ENCODE data around the gene CRTC1.

CRTC1 gene

DNA sequence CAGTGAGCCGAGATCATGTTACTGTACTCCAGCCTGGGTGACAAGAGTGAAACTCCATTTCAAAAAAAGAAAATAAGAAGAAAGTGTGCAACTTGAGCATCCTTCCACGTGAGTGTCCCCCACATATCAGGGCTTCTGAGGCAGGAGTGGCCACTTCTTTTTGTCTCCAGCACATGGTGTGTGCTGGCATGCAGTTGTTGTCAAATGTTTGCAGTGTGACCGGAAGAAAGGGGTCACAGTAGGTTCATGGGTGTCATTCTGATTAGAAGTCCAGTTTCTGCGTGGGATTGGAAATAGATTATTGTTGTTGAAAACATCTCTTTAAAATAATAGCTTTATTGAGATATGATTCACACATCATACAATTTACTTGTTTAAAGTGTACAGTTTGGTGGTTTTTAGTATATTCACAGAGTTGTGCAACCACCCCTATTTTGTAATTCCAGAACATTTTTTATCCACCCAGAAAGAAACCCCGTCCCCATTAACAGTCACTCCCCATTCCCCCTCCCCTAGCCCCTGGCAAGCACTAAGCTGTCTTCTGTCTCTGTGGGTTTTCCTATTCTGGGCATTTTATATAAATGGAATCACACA lies 2.2 kb downstream of the CRTC1 start:
- no peak for TF ChIP-seq FOXP2 (optimal IDR thresholded peaks at IDR 0.05; ENCODE audit: borderline replicate concordance, extremely low read depth, extremely low read length, insufficient read depth)
- TF ChIP-seq, protein P1, sequence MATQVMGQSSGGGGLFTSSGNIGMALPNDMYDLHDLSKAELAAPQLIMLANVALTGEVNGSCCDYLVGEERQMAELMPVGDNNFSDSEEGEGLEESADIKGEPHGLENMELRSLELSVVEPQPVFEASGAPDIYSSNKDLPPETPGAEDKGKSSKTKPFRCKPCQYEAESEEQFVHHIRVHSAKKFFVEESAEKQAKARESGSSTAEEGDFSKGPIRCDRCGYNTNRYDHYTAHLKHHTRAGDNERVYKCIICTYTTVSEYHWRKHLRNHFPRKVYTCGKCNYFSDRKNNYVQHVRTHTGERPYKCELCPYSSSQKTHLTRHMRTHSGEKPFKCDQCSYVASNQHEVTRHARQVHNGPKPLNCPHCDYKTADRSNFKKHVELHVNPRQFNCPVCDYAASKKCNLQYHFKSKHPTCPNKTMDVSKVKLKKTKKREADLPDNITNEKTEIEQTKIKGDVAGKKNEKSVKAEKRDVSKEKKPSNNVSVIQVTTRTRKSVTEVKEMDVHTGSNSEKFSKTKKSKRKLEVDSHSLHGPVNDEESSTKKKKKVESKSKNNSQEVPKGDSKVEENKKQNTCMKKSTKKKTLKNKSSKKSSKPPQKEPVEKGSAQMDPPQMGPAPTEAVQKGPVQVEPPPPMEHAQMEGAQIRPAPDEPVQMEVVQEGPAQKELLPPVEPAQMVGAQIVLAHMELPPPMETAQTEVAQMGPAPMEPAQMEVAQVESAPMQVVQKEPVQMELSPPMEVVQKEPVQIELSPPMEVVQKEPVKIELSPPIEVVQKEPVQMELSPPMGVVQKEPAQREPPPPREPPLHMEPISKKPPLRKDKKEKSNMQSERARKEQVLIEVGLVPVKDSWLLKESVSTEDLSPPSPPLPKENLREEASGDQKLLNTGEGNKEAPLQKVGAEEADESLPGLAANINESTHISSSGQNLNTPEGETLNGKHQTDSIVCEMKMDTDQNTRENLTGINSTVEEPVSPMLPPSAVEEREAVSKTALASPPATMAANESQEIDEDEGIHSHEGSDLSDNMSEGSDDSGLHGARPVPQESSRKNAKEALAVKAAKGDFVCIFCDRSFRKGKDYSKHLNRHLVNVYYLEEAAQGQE (IDR thresholded peaks at IDR 0.05; ENCODE audit: insufficient read depth in 1 of 2, low read depth in 2 of 2, low read length in 2 of 2): no peak
- TF ChIP-seq TAF1 (IDR thresholded peaks at IDR 0.05; ENCODE audit: borderline replicate concordance, insufficient read depth, low read length): no peak
- no peak for TF ChIP-seq POLR2AphosphoS5 (IDR thresholded peaks at IDR 0.05; ENCODE audit: low read depth, low read length)
- no peak for TF ChIP-seq SIN3A (IDR thresholded peaks at IDR 0.05; ENCODE audit: borderline replicate concordance, insufficient read depth, low read length)

DNA sequence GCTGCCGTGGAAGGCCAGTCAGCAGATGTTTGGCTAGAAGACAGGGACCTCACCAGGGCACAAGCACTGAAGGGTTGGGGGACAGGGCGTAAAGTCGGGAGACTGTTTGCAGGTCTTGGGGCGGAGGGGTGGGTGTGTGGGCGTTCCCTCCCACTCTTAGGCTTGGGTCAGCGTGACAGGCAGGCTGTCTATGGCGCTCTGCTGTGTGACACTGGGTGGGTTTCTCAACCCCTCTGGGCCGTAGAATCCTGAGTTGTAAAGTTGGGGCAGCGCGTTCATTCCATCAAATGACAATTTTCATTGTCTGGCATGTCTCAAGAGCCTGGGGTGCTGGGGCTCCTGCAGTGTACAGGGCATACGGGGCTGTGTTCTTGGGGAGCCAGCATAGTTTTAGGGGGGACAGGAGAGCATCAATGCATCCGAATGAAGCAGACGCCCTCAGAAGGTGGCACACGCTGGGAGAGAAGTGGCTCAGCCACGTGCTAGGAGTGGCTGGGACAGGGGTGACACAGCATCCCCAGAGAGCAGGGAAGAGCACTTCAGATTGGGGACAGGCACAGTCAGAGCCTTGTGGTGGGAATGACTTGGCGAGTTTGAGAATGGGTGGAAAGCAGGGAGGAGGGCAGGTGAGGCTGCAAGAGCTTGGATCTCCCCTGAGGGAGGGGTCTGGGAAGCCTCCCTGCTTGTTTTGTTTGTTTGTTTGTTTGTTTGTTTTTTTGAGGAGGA lies 4.4 kb downstream of the CRTC1 start:
- TF ChIP-seq FOXP2 (optimal IDR thresholded peaks at IDR 0.05; ENCODE audit: borderline replicate concordance, extremely low read depth, extremely low read length, insufficient read depth) (no peak), POLR2AphosphoS5 (IDR thresholded peaks at IDR 0.05; ENCODE audit: low read depth, low read length) (no peak), SIN3A (IDR thresholded peaks at IDR 0.05; ENCODE audit: borderline replicate concordance, insufficient read depth, low read length) (no peak), TAF1 (IDR thresholded peaks at IDR 0.05; ENCODE audit: borderline replicate concordance, insufficient read depth, low read length) (no peak)
- TF ChIP-seq, protein P1 (IDR thresholded peaks at IDR 0.05; ENCODE audit: insufficient read depth in 1 of 2, low read depth in 2 of 2, low read length in 2 of 2): no peak

DNA sequence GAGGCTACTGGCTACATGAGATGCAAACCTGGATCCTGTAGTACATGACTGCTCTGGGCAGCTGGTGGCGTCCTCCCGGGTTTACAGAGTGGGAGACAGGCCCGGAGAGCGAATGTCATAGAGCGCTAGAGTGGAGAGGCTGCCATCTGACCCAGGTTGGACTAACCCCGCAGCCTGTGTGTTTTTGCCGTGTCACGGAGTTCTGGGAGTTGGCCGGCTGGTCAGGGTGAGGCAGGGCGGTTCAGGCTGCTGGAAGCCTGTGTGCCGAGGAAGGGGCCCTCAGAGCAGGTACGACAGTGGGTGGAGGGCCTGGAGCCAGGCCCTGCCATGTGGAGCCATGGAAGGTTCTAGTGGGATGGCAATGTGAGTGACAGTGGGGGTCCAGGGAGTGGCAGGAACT lies 12.5 kb downstream of the CRTC1 start:
- TF ChIP-seq FOXP2 (optimal IDR thresholded peaks at IDR 0.05; ENCODE audit: borderline replicate concordance, extremely low read depth, extremely low read length, insufficient read depth) (no peak), TAF1 (IDR thresholded peaks at IDR 0.05; ENCODE audit: borderline replicate concordance, insufficient read depth, low read length) (no peak), SIN3A (IDR thresholded peaks at IDR 0.05; ENCODE audit: borderline replicate concordance, insufficient read depth, low read length) (no peak), POLR2AphosphoS5 (IDR thresholded peaks at IDR 0.05; ENCODE audit: low read depth, low read length) (no peak)
- TF ChIP-seq, protein P1 (IDR thresholded peaks at IDR 0.05; ENCODE audit: insufficient read depth in 1 of 2, low read depth in 2 of 2, low read length in 2 of 2): no peak

DNA sequence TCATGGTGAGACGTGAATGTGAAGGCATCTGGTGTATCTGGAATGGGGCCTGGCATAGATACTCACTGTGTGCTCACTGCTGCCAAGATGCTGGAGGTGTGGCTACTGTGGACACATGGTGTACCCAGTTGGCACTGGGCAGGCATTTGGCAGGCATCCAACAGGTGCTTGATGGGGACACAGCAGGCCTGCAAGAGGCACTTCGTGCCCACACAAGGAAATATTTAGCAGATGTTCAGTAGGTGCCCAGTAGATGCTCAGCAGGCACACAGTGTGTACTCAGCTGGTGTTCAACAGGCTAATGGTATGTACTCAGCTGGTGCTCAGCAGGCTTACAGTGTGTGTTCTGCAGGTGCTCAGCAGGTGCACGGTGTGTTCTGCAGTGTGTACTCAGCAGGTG lies 14.2 kb downstream of the CRTC1 start:
- TF ChIP-seq SIN3A (IDR thresholded peaks at IDR 0.05; ENCODE audit: borderline replicate concordance, insufficient read depth, low read length): no peak
- TF ChIP-seq POLR2AphosphoS5 (IDR thresholded peaks at IDR 0.05; ENCODE audit: low read depth, low read length): no peak
- no peak for TF ChIP-seq FOXP2 (optimal IDR thresholded peaks at IDR 0.05; ENCODE audit: borderline replicate concordance, extremely low read depth, extremely low read length, insufficient read depth)
- TF ChIP-seq, protein P1 (IDR thresholded peaks at IDR 0.05; ENCODE audit: insufficient read depth in 1 of 2, low read depth in 2 of 2, low read length in 2 of 2): no peak
- TF ChIP-seq TAF1 (IDR thresholded peaks at IDR 0.05; ENCODE audit: borderline replicate concordance, insufficient read depth, low read length): no peak
